HEK293 (cell line): ENCODE data around the gene CNRIP1.

ENCODE experiments used
- CTCF ChIA-PET: fragments of 350-600 bp; formaldehyde crosslinking; extraction: SDS; loops from one replicate; lab custom pipeline; 2021; ENCODE audit warnings: antibody characterized with exemption; lab: Yijun Ruan, JAX
- POLR2A ChIA-PET: fragments of 300-600 bp; formaldehyde crosslinking; extraction: SDS; loops from one replicate; lab custom pipeline; 2020; ENCODE audit warnings: antibody characterized with exemption, inconsistent platforms; lab: Yijun Ruan, JAX
- H3K27ac ChIP-seq: fragments of 200-500 bp; sonication (Bioruptor generic); 2 replicates; pipeline ENCODE4 v1.5.1; 2014; ENCODE audit warnings: low read depth, low read length, control low read depth, inconsistent platforms; ENCODE audit errors: extremely low read depth
- H3K36me3 ChIP-seq, 2 experiments: fragments of 200-500 bp in 1 of 2; sonication (Bioruptor generic) in 1 of 2; 1 replicate in 1 of 2; 2 replicates in 1 of 2; pipeline ENCODE4 v1.5.1; 2014 to 2017; ENCODE audit warnings: inconsistent platforms in 2 of 2, low read length in 2 of 2; ENCODE audit not compliant: control insufficient read depth in 2 of 2, insufficient read depth in 1 of 2
- H3K4me1 ChIP-seq: fragments of 200-500 bp; sonication (Bioruptor generic); 2 replicates; pipeline ENCODE4 v1.5.1; 2014; ENCODE audit warnings: mild to moderate bottlenecking, low read length, inconsistent platforms; ENCODE audit not compliant: control insufficient read depth, insufficient read depth
- H3K4me3 ChIP-seq: 2 replicates; pipeline ENCODE4 v1.5.1; 2011; ENCODE audit warnings: low read depth, mild to moderate bottlenecking, control low read depth, low read length, moderate library complexity
- H3K9me3 ChIP-seq: fragments of 200-500 bp; sonication (Bioruptor generic); 2 replicates; pipeline ENCODE4 v1.5.1; 2014; ENCODE audit warnings: low read depth, low read length, inconsistent platforms; ENCODE audit not compliant: control insufficient read depth, insufficient read depth
- BCL11B ChIP-seq: fragments of 450-650 bp; formaldehyde crosslinking; IDR thresholded peaks from 2 replicates; pipeline ENCODE4 v1.5.1; 2016; ENCODE audit warnings: low read depth, missing biosample characterization, missing genetic modification characterization
- HOXA7 ChIP-seq: sonication (generic); formaldehyde crosslinking; IDR thresholded peaks from 2 replicates; pipeline ENCODE4 v1.8.1; 2022; ENCODE audit warnings: missing genetic modification reagents, borderline replicate concordance
- SP2 ChIP-seq: fragments of 450-650 bp; formaldehyde crosslinking; IDR thresholded peaks from 2 replicates; pipeline ENCODE4 v1.5.1; 2016; ENCODE audit warnings: missing biosample characterization, missing genetic modification characterization
- TRIM28 ChIP-seq: IDR thresholded peaks from 2 replicates; pipeline ENCODE4 v1.6.1; 2011; ENCODE audit warnings: low read length, control low read depth, borderline replicate concordance
- WT1 ChIP-seq: fragments of 450-650 bp; formaldehyde crosslinking; IDR thresholded peaks from 2 replicates; pipeline ENCODE4 v1.5.1; 2016; ENCODE audit warnings: missing biosample characterization, missing genetic modification characterization
- ZBTB8A ChIP-seq: fragments of 450-650 bp; formaldehyde crosslinking; IDR thresholded peaks from 2 replicates; pipeline ENCODE4 v1.5.1; 2016; ENCODE audit warnings: missing biosample characterization, missing genetic modification characterization
- ZNF155 ChIP-seq: fragments of 450-650 bp; formaldehyde crosslinking; IDR thresholded peaks from 2 replicates; pipeline ENCODE4 v1.5.1; 2016; ENCODE audit warnings: missing biosample characterization, missing genetic modification characterization
- ZNF169 ChIP-seq: fragments of 450-650 bp; formaldehyde crosslinking; IDR thresholded peaks from 2 replicates; pipeline ENCODE4 v1.5.1; 2016; ENCODE audit warnings: missing biosample characterization, missing genetic modification characterization
- ZNF19 ChIP-seq: fragments of 450-650 bp; formaldehyde crosslinking; IDR thresholded peaks from 2 replicates; pipeline ENCODE4; 2016; ENCODE audit warnings: missing biosample characterization, missing genetic modification characterization, low read depth
- ZNF214 ChIP-seq: fragments of 450-650 bp; formaldehyde crosslinking; IDR thresholded peaks from 2 replicates; pipeline ENCODE4 v1.5.1; 2017; ENCODE audit warnings: missing biosample characterization, mild to moderate bottlenecking, missing genetic modification characterization, borderline replicate concordance
- ZNF23 ChIP-seq: fragments of 450-650 bp; formaldehyde crosslinking; IDR thresholded peaks from 2 replicates; pipeline ENCODE4 v1.5.1; 2016; ENCODE audit warnings: missing biosample characterization, missing genetic modification characterization, borderline replicate concordance
- ZNF24 ChIP-seq: fragments of 450-650 bp; formaldehyde crosslinking; IDR thresholded peaks from 2 replicates; pipeline ENCODE4 v1.5.1; 2016; ENCODE audit warnings: missing biosample characterization, missing genetic modification characterization
- ZNF292 ChIP-seq: fragments of 450-650 bp; formaldehyde crosslinking; IDR thresholded peaks from 2 replicates; pipeline ENCODE4 v1.5.1; 2016; ENCODE audit warnings: low read depth, missing biosample characterization, missing genetic modification characterization, borderline replicate concordance
- ZNF530 ChIP-seq: fragments of 450-650 bp; formaldehyde crosslinking; IDR thresholded peaks from 2 replicates; pipeline ENCODE4 v1.5.1; 2016; ENCODE audit warnings: low read depth, missing biosample characterization, missing genetic modification characterization
- ZNF621 ChIP-seq: fragments of 450-650 bp; formaldehyde crosslinking; IDR thresholded peaks from 2 replicates; pipeline ENCODE4 v1.5.1; 2017; ENCODE audit warnings: missing biosample characterization, missing genetic modification characterization
- ZNF654 ChIP-seq: fragments of 450-650 bp; formaldehyde crosslinking; IDR thresholded peaks from 2 replicates; pipeline ENCODE4 v1.5.1; 2016; ENCODE audit warnings: low read depth, missing biosample characterization, missing genetic modification characterization
- ZNF768 ChIP-seq: fragments of 450-650 bp; formaldehyde crosslinking; IDR thresholded peaks from 2 replicates; pipeline ENCODE4 v1.5.1; 2018; ENCODE audit warnings: missing biosample characterization, mild to moderate bottlenecking, missing genetic modification characterization
- TF ChIP-seq, protein P1 (sequence below): fragments of 450-650 bp; formaldehyde crosslinking; IDR thresholded peaks from 2 replicates; pipeline ENCODE4 v1.5.1; 2016; ENCODE audit warnings: missing biosample characterization, missing genetic modification characterization
- TF ChIP-seq, protein P2 (sequence below): fragments of 450-650 bp; formaldehyde crosslinking; IDR thresholded peaks from 2 replicates; pipeline ENCODE4 v1.5.1; 2017; ENCODE audit warnings: missing biosample characterization, mild to moderate bottlenecking, missing genetic modification characterization, moderate library complexity
- TF ChIP-seq, protein P3 (sequence below): fragments of 450-650 bp; formaldehyde crosslinking; IDR thresholded peaks from 2 replicates; pipeline ENCODE4 v1.5.1; 2016; ENCODE audit warnings: missing biosample characterization, missing genetic modification characterization
- TF ChIP-seq, protein P4 (sequence below): fragments of 450-650 bp; formaldehyde crosslinking; IDR thresholded peaks from 2 replicates; pipeline ENCODE4 v1.5.1; 2017; ENCODE audit warnings: missing biosample characterization, missing genetic modification characterization
- TF ChIP-seq, protein P5 (sequence below): fragments of 450-650 bp; formaldehyde crosslinking; IDR thresholded peaks from 2 replicates; pipeline ENCODE4 v1.5.1; 2016; ENCODE audit warnings: missing biosample characterization, missing genetic modification characterization

CNRIP1 gene

DNA sequence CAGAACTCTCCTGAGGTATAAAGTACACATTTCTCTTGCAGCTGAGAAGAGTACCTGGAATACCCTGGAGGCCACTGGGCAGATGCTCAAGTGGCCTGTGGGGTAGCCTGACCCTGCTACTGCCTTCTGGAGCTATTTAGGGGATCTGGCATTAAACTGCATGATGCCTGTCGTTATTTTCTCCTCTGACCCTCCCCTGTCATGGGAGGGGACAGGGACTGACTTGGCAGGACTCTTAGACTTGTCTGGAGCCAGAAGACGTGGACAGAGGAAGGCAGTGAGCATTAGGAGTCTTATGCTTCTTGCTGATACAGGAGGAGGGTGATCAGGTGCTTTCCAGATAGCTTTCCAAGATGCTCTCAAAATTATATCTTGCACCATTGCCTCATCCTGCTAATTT lies 24.8 kb downstream of the CNRIP1 start:
- TF ChIP-seq ZNF654 (tag by site-specific recombination) (no peak), TRIM28 (no peak), ZNF19 (tag by site-specific recombination) (no peak), HOXA7 (CRISPR knock-in tag) (no peak), ZNF768 (tag by site-specific recombination) (no peak), ZNF292 (tag by site-specific recombination) (no peak), WT1 (no peak), BCL11B (no peak), SP2 (tag by site-specific recombination) (no peak), ZNF24 (tag by site-specific recombination) (no peak)
- TF ChIP-seq, protein P1, sequence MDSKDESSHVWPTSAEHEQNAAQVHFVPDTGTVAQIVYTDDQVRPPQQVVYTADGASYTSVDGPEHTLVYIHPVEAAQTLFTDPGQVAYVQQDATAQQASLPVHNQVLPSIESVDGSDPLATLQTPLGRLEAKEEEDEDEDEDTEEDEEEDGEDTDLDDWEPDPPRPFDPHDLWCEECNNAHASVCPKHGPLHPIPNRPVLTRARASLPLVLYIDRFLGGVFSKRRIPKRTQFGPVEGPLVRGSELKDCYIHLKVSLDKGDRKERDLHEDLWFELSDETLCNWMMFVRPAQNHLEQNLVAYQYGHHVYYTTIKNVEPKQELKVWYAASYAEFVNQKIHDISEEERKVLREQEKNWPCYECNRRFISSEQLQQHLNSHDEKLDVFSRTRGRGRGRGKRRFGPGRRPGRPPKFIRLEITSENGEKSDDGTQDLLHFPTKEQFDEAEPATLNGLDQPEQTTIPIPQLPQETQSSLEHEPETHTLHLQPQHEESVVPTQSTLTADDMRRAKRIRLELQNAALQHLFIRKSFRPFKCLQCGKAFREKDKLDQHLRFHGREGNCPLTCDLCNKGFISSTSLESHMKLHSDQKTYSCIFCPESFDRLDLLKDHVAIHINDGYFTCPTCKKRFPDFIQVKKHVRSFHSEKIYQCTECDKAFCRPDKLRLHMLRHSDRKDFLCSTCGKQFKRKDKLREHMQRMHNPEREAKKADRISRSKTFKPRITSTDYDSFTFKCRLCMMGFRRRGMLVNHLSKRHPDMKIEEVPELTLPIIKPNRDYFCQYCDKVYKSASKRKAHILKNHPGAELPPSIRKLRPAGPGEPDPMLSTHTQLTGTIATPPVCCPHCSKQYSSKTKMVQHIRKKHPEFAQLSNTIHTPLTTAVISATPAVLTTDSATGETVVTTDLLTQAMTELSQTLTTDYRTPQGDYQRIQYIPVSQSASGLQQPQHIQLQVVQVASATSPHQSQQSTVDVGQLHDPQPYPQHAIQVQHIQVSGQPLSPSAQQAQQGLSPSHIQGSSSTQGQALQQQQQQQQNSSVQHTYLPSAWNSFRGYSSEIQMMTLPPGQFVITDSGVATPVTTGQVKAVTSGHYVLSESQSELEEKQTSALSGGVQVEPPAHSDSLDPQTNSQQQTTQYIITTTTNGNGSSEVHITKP (tag by site-specific recombination), result no peak
- TF ChIP-seq, protein P2, sequence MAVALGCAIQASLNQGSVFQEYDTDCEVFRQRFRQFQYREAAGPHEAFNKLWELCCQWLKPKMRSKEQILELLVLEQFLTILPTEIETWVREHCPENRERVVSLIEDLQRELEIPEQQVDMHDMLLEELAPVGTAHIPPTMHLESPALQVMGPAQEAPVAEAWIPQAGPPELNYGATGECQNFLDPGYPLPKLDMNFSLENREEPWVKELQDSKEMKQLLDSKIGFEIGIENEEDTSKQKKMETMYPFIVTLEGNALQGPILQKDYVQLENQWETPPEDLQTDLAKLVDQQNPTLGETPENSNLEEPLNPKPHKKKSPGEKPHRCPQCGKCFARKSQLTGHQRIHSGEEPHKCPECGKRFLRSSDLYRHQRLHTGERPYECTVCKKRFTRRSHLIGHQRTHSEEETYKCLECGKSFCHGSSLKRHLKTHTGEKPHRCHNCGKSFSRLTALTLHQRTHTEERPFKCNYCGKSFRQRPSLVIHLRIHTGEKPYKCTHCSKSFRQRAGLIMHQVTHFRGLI (tag by site-specific recombination), result no peak
- POLR2A ChIA-PET, result no interaction called here
- Histone ChIP-seq H3K27ac (no peak overlapping the region), H3K36me3 (no peaks in the 10 kb centered on the region), H3K4me1 (no peaks in the 10 kb centered on the region), H3K9me3 (no peaks in the 10 kb centered on the region), H3K4me3 (no peak overlapping the region)
- CTCF ChIA-PET, result interaction anchor here (0.6 to 2.2 kb wide), 3 partner anchors 104 to 173 kb away, joined by 3 to 7 read pairs (median 4); no protein-coding TSS in a partner anchor

DNA sequence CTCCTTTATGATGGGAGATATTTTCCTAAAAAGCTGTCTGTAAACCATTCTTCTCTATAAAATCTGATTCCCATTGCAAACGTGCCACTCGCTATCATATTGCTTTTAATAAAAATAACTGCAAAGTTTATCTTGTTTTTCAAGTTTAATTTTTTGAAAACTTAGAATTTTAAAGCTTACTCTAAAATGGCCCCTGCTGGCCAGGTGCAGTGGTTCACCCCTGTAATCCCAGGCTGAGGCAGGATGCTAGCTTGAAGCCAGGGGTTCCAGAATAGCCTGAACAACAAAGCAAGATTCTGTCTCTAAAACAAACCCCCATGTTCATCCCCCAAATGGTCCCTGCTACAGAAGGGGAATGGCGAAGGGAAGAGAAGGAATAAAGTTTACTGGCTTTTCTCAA lies 25.6 kb downstream of the CNRIP1 start:
- CTCF ChIA-PET, result interaction anchor here (0.6 to 4.2 kb wide), 5 partner anchors 11 to 172 kb away, joined by 3 to 30 read pairs (median 7); no protein-coding TSS in a partner anchor
- H3K27ac ChIP-seq, result no peak overlapping the region
- no peaks in the 10 kb centered on the region for H3K9me3 ChIP-seq
- TF ChIP-seq ZNF23 (tag by site-specific recombination), result no peak
- TF ChIP-seq, protein P3, sequence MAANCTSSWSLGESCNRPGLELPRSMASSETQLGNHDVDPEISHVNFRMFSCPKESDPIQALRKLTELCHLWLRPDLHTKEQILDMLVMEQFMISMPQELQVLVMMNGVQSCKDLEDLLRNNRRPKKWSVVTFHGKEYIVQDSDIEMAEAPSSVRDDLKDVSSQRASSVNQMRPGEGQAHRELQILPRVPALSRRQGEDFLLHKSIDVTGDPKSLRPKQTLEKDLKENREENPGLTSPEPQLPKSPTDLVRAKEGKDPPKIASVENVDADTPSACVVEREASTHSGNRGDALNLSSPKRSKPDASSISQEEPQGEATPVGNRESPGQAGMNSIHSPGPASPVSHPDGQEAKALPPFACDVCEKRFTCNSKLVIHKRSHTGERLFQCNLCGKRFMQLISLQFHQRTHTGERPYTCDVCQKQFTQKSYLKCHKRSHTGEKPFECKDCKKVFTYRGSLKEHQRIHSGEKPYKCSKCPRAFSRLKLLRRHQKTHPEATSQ (tag by site-specific recombination), result no peak
- no peak for TF ChIP-seq ZBTB8A (tag by site-specific recombination)
- TF ChIP-seq, all 188 proteins: peak for 0
- H3K4me1 ChIP-seq, result no peaks in the 10 kb centered on the region
- H3K36me3 ChIP-seq, result no peaks in the 10 kb centered on the region
- H3K4me3 ChIP-seq, result no peak overlapping the region
- POLR2A ChIA-PET, result no interaction called here

DNA sequence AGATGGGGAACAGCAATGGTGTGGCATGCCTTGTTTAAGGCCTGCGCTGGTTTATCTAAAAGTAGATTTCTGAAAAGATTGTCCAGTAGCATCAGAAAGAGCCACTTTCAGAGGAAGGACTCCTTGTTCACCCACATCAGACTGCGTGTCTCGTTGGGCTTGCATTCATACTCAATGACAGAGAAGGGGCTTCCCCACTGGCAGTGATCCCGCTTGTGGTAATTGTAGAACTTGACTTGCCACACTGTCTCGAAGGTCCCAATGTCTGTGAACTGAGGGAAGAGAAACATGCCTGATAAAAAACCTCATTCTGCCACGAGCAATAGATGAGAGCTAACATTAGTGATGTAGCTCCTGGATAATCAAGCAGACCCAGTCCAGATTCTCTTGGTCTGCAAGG lies 26.0 kb downstream of the CNRIP1 start:
- H3K27ac ChIP-seq, result no peak overlapping the region
- H3K9me3 ChIP-seq, result no peaks in the 10 kb centered on the region
- ChIA-PET POLR2A (no interaction called here), CTCF (interaction anchor here (0.6 to 4.2 kb wide), 6 partner anchors 11 to 171 kb away, joined by 3 to 30 read pairs (median 14); no protein-coding TSS in a partner anchor)
- no peaks in the 10 kb centered on the region for H3K4me1 ChIP-seq
- H3K36me3 ChIP-seq, result no peaks in the 10 kb centered on the region
- no peak overlapping the region for H3K4me3 ChIP-seq
- TF ChIP-seq, protein P4, sequence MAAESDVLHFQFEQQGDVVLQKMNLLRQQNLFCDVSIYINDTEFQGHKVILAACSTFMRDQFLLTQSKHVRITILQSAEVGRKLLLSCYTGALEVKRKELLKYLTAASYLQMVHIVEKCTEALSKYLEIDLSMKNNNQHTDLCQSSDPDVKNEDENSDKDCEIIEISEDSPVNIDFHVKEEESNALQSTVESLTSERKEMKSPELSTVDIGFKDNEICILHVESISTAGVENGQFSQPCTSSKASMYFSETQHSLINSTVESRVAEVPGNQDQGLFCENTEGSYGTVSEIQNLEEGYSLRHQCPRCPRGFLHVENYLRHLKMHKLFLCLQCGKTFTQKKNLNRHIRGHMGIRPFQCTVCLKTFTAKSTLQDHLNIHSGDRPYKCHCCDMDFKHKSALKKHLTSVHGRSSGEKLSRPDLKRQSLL (tag by site-specific recombination), result no peak
- TF ChIP-seq ZNF155 (tag by site-specific recombination) (no peak), ZNF214 (no peak), ZNF530 (tag by site-specific recombination) (no peak), ZNF621 (tag by site-specific recombination) (no peak), ZNF169 (tag by site-specific recombination) (no peak)
- TF ChIP-seq, protein P5, sequence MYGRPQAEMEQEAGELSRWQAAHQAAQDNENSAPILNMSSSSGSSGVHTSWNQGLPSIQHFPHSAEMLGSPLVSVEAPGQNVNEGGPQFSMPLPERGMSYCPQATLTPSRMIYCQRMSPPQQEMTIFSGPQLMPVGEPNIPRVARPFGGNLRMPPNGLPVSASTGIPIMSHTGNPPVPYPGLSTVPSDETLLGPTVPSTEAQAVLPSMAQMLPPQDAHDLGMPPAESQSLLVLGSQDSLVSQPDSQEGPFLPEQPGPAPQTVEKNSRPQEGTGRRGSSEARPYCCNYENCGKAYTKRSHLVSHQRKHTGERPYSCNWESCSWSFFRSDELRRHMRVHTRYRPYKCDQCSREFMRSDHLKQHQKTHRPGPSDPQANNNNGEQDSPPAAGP (tag by site-specific recombination), result no peak
